IPS DF 4.7 (cell line): ENCODE data around the gene SFSWAP.
"Not testable (repeated sequence)": the region's sequence is repeated elsewhere in the genome, so short reads cannot be mapped to it uniquely, and the experiment has no call there.

Source experiments
- DNase-seq: peaks from one replicate; pipeline ENCODE4 v3.0.0-alpha.2; 2013; ENCODE audit warnings: low spot score; ENCODE audit errors: extremely low read depth

SFSWAP gene

GRCh38 chr12:131735153-131735456 lies 24.2 kb downstream of the SFSWAP start:
- DNase-seq: no peak

- DNase-seq: no peak
Measured at GRCh38 chr12:131735476-131736445, 24.9 kb downstream of the SFSWAP start.

GRCh38 chr12:131736446-131737149 lies 25.7 kb downstream of the SFSWAP start:
- no peak for DNase-seq

- DNase-seq: no peak
Measured at GRCh38 chr12:131737150-131737827, 26.4 kb downstream of the SFSWAP start.

- DNase-seq: no peak
Measured at GRCh38 chr12:131738196-131738595, 27.3 kb downstream of the SFSWAP start.

- no peak for DNase-seq
Measured at GRCh38 chr12:131740626-131741025, 29.7 kb downstream of the SFSWAP start.

GRCh38 chr12:131742761-131743160 lies 31.9 kb downstream of the SFSWAP start:
- DNase-seq: not testable (repeated sequence)

- not testable (repeated sequence) for DNase-seq
Measured at GRCh38 chr12:131743410-131743809, 32.5 kb downstream of the SFSWAP start.

- DNase-seq: not testable (repeated sequence)
Measured at GRCh38 chr12:131743880-131744279, 33.0 kb downstream of the SFSWAP start.

- not testable (repeated sequence) for DNase-seq
Measured at GRCh38 chr12:131744675-131745074, 33.8 kb downstream of the SFSWAP start.

GRCh38 chr12:131745706-131746105 lies 34.8 kb downstream of the SFSWAP start:
- no peak for DNase-seq

GRCh38 chr12:131747276-131748177 lies 36.6 kb downstream of the SFSWAP start:
- DNase-seq: no peak

GRCh38 chr12:131749618-131750315 lies 38.9 kb downstream of the SFSWAP start:
- no peak for DNase-seq

GRCh38 chr12:131751335-131751734 lies 40.4 kb downstream of the SFSWAP start:
- no peak for DNase-seq

GRCh38 chr12:131752451-131752850 lies 41.6 kb downstream of the SFSWAP start:
- no peak for DNase-seq

- no peak for DNase-seq
Measured at GRCh38 chr12:131753005-131753404, 42.1 kb downstream of the SFSWAP start.

- DNase-seq: no peak
Measured at GRCh38 chr12:131753757-131754156, 42.9 kb downstream of the SFSWAP start.

GRCh38 chr12:131754184-131754583 lies 43.3 kb downstream of the SFSWAP start:
- DNase-seq: no peak

- no peak for DNase-seq
Measured at GRCh38 chr12:131755305-131756113, 44.6 kb downstream of the SFSWAP start.
